Activated CD4-positive, alpha-beta T cell treated with anti-CD3 and anti-CD28 coated beads, Interleukin-2, Interleukin-4, amounts not matched to agents 100 ng/mL and 50 ng/mL, durations not matched to agents 16 hours and 8 hours (primary cell): Measurements from ENCODE around the gene GNA14.
"Not testable (repeated sequence)": the region's sequence is repeated elsewhere in the genome, so short reads cannot be mapped to it uniquely, and the experiment has no call there.

Experiments
- DNase-seq: peaks from one replicate; pipeline ENCODE4 v3.0.0-alpha.2; 2020; ENCODE audit warnings: low spot score

Gene GNA14

DNA sequence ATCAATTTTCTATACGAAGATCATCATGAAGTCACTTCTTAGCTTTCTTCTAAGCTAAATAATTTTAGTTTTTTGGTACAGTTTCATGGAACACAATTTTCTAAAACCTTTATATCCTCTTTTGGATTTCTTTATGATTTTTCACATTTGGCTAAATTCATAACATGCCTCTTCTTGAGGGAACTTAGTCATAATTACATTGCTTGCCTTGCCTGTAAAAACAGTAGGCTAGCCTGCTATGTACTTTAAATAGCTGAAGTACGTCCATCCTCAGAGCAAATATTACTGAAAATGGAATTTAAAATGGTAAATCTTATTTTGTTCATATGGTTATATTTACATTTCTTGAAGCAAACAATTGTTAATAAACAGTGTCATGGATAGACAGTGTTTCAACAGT is 245.8 kb downstream of the GNA14 start:
- no peak for DNase-seq

- no peak for DNase-seq
Observed at GRCh38 chr9:77399964-77400363, 248.2 kb downstream of the GNA14 start.

GRCh38 chr9:77398581-77398980 is 249.5 kb downstream of the GNA14 start:
- DNase-seq: not testable (repeated sequence)

GRCh38 chr9:77392328-77392727 is 255.8 kb downstream of the GNA14 start:
- no peak for DNase-seq

GRCh38 chr9:77391834-77392233 is 256.3 kb downstream of the GNA14 start:
- no peak for DNase-seq

DNA sequence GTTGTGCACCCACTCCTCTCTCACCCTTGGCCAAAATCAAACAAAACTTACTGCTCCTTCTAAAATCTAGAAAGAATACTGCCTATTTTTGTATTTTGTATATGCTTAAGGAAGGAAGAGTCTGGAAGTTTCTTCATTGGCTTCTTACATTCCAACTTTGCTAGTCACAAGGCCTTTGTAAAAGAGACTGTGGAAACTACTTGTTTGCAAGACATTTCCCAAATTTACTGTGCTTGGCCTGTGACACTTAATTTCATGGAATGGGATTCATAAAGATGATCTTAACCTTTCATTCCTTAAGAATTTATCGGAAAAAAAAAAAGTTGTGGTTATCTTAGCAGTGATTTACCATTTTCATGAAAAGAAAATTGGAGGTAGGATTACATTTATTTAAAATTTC is 261.9 kb downstream of the GNA14 start:
- no peak for DNase-seq

DNA sequence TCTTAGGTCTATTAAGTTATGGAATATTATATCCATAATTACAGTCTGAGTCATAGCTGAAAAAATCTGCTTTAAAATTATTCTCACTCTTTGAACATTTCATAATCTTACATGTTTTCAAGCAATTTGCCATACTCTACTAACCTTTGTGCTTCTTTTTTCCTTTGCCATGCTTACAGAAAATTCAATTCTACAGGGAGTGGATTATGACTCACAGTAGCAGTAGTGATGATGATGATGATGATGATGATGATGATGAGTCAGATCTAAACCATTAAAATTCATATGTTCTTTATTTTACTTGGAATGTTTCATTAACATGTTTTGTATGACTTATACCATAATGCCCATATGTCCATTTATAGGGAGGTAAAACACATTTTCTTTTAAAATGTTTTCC is 263.7 kb downstream of the GNA14 start:
- peak; percentile 12 for DNase-seq

DNA sequence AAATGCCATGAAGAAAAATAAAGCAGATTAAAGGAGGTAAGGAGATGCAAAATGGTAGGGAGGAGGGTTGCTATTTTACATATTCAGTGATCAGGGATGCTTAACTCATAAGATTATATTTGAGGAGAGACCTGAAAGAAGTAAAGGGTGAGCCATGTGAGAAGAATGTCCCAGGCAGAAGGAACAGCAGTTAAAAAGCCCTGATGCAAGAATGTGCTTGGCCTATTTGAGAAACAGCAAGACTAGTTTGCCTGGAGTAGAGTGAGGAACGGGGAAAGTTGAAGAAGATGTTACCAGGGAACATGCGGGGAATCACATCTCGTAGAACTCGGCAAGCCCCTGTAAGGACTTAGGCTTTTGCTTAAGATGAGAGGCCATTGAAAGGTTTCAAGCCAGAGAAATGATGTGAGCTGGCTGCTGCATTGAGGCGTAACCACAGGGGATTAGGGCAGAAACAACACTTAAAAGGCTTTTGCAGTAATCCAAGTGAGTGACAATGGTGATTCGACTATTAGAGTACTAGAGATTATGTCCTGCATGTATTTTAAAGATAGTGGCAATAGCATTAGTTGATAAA is 272.1 kb downstream of the GNA14 start:
- DNase-seq: no peak

GRCh38 chr9:77374266-77374665 is 273.9 kb downstream of the GNA14 start:
- no peak for DNase-seq
